Jurkat, Clone E6-1 (cell line): ENCODE results near the gene PDE6A. TPM values are rescaled to one million over a fixed set of nuclear protein-coding genes. Genes with fewer than 3 reads are reported as not detected.

Source experiments
- DNase-seq: peaks from one replicate; pipeline ENCODE4 v3.0.0-alpha.2; 2011; ENCODE audit warnings: low read depth, low spot score
- H3K4me3 ChIP-seq: 2 replicates; pipeline ENCODE4 v1.5.1; 2011; ENCODE audit warnings: mild to moderate bottlenecking, low read length, control low read depth, moderate library complexity
- polyA plus RNA-seq: library from polyadenylated mRNA; unstranded; fragments of >200 nt; gene quantifications from one replicate; pipeline ENCODE4 v1.2.1, GENCODE V29; 2012; ENCODE audit warnings: missing spikeins; ENCODE audit not compliant: insufficient read length, insufficient read depth

PDE6A gene
- not detected for polyA plus RNA-seq

GRCh38 chr5:149944666-149945065, at the start of gene PDE6A:
PDE6A (minus strand) TSS chr5:149944793; CDS start chr5:149944673, 120 bp downstream.
- H3K4me3 ChIP-seq: no peak within 1 kb of the TSS
- DNase-seq: no peak

GRCh38 chr5:149993471-149993870, 48.9 kb upstream of the PDE6A start:
- DNase-seq: no peak

GRCh38 chr5:149990518-149991376, 46.2 kb upstream of the PDE6A start:
- peak; percentile 59 for DNase-seq
- no peak overlapping the region for H3K4me3 ChIP-seq

More at GRCh38 chr5:149993471-149993870, 48.9 kb upstream of the PDE6A start:
- H3K4me3 ChIP-seq: no peak overlapping the region

- H3K4me3 ChIP-seq: no peak overlapping the region
- DNase-seq: no peak
Observed at GRCh38 chr5:149988126-149988525, 43.5 kb upstream of the PDE6A start.

GRCh38 chr5:149982505-149982904, 37.9 kb upstream of the PDE6A start:
- DNase-seq: no peak

GRCh38 chr5:149981206-149981605, 36.6 kb upstream of the PDE6A start:
- DNase-seq: no peak
- H3K4me3 ChIP-seq: no peak overlapping the region

More at GRCh38 chr5:149982505-149982904, 37.9 kb upstream of the PDE6A start:
- H3K4me3 ChIP-seq: no peak overlapping the region

- H3K4me3 ChIP-seq: no peak overlapping the region
- DNase-seq: no peak
Observed at GRCh38 chr5:149979896-149980295, 35.3 kb upstream of the PDE6A start.

GRCh38 chr5:149975409-149975808, 30.8 kb upstream of the PDE6A start:
- H3K4me3 ChIP-seq: no peak overlapping the region
- DNase-seq: no peak

GRCh38 chr5:149969181-149969930, 24.8 kb upstream of the PDE6A start:
- no peak overlapping the region for H3K4me3 ChIP-seq
- DNase-seq: no peak

GRCh38 chr5:149966946-149967345, 22.4 kb upstream of the PDE6A start:
- DNase-seq: no peak
- H3K4me3 ChIP-seq: no peak overlapping the region

GRCh38 chr5:149963729-149964128, 19.1 kb upstream of the PDE6A start:
- DNase-seq: no peak
- H3K4me3 ChIP-seq: no peak overlapping the region

- no peak overlapping the region for H3K4me3 ChIP-seq
- DNase-seq: no peak
Observed at GRCh38 chr5:149962601-149963300, 18.2 kb upstream of the PDE6A start.

- H3K4me3 ChIP-seq: no peak overlapping the region
- no peak for DNase-seq
Observed at GRCh38 chr5:149961957-149962409, 17.4 kb upstream of the PDE6A start.

GRCh38 chr5:149961186-149961685, 16.6 kb upstream of the PDE6A start:
- no peak for DNase-seq

GRCh38 chr5:149960272-149961185, 15.9 kb upstream of the PDE6A start, which contains the start of gene SLC26A2:
SLC26A2 (plus strand) TSS chr5:149960758; CDS start chr5:149977653, 16,895 bp downstream.
- peak within 1 kb of the TSS; percentile 73 for H3K4me3 ChIP-seq
- DNase-seq: peak; percentile 94

More at GRCh38 chr5:149961186-149961685, 16.6 kb upstream of the PDE6A start:
- H3K4me3 ChIP-seq: peak overlapping the region; percentile 73

- peak overlapping the region; percentile 73 for H3K4me3 ChIP-seq
- peak; percentile 42 for DNase-seq
Observed at GRCh38 chr5:149959406-149960236, 15.0 kb upstream of the PDE6A start.

- no peak for DNase-seq
- H3K4me3 ChIP-seq: no peak overlapping the region
Observed at GRCh38 chr5:149957855-149958254, 13.3 kb upstream of the PDE6A start.
